H1 (cell line): Measurements from ENCODE around the gene KCNQ2. TPM values are rescaled to one million over a fixed set of nuclear protein-coding genes. Genes with fewer than 3 reads are reported as not detected.

ENCODE experiments used
- CBX8 ChIP-seq: fragments of 300-800, 300-1000 bp; sonication (generic); IDR thresholded peaks from 2 replicates; pipeline ENCODE4 v1.7.1; 2016; ENCODE audit warnings: low read depth, low read length, borderline replicate concordance
- KDM1A ChIP-seq: fragments of 200-600, 300-600 bp; sonication (generic); IDR thresholded peaks from 2 replicates; pipeline ENCODE4 v1.7.1; 2016; ENCODE audit warnings: mild to moderate bottlenecking, low read length, borderline replicate concordance
- MAX ChIP-seq: IDR thresholded peaks from 2 replicates; pipeline ENCODE4 v1.6.1; 2012; ENCODE audit warnings: inconsistent platforms
- PHF8 ChIP-seq: fragments of 200-600 bp; sonication (generic); conservative IDR thresholded peaks from 2 replicates; pipeline ENCODE4 v1.7.1; 2012; ENCODE audit warnings: low read depth, mild to moderate bottlenecking, inconsistent platforms, low read length, moderate library complexity
- SAP30 ChIP-seq: fragments of 300-600 bp; sonication (generic); IDR thresholded peaks from 2 replicates; pipeline ENCODE4 v1.7.1; 2012; ENCODE audit warnings: low read length, moderate library complexity, mild to moderate bottlenecking, inconsistent platforms; ENCODE audit not compliant: insufficient read depth, insufficient replicate concordance
- SP2 ChIP-seq: IDR thresholded peaks from 2 replicates; pipeline ENCODE4 v1.6.1; 2012; ENCODE audit warnings: mild to moderate bottlenecking, low read length, inconsistent platforms
- TCF12 ChIP-seq: IDR thresholded peaks from 2 replicates; pipeline ENCODE4 v1.6.1; 2011; ENCODE audit warnings: low read depth, mild to moderate bottlenecking, low read length
- ZNF274 ChIP-seq: IDR thresholded peaks from 2 replicates; pipeline ENCODE4 v1.7.0; 2012; ENCODE audit warnings: low read length, borderline replicate concordance; ENCODE audit errors: extremely low read depth
- polyA plus RNA-seq, 7 experiments: library from polyadenylated mRNA; depleted of rRNA in 3 of 7; stranded (reverse) in 5 of 7; unstranded in 2 of 7; fragments of >200 nt in 5 of 7; fragments of 200-250 nt in 2 of 7; gene quantifications; 1 replicate in 5 of 7; 2 replicates in 1 of 7; 4 replicates in 1 of 7; pipeline versions ENCODE4 v1.2.1 to v1.2.3, GENCODE V29; 2011 to 2013; ENCODE audit warnings: missing spikeins in 2 of 7, mixed read lengths in 2 of 7
- total RNA-seq: library from RNA; stranded (reverse); fragmentation: NEBNext Ultra II Directional; extraction: Animal tissue kit (Norgen Biotek cat#: 25700); gene quantifications from 2 replicates; pipeline ENCODE4 v1.2.1, GENCODE V29; 2021
- TF ChIP-seq, protein P1 (sequence below): fragments of 300-600 bp; sonication (generic); IDR thresholded peaks from 2 replicates; pipeline ENCODE4 v1.7.1; 2012; ENCODE audit warnings: low read length, moderate library complexity, mild to moderate bottlenecking, inconsistent platforms; ENCODE audit not compliant: insufficient replicate concordance

Gene KCNQ2
- total and polyA plus RNA-seq, 2 of the 8 experiments (the other 6 are each of a cell fraction or from before 2014, with no cell fraction given), result 82.6 to 243 TPM

GRCh38 chr20:63377256-63377941 lies 95.1 kb downstream of the KCNQ2 start (continued):
- TF ChIP-seq SAP30 (peak; percentile 38), PHF8 (no peak), MAX (peak; percentile 96), CBX8 (no peak), TCF12 (no peak), KDM1A (no peak), SP2 (no peak), ZNF274 (no peak)
- TF ChIP-seq, protein P1, sequence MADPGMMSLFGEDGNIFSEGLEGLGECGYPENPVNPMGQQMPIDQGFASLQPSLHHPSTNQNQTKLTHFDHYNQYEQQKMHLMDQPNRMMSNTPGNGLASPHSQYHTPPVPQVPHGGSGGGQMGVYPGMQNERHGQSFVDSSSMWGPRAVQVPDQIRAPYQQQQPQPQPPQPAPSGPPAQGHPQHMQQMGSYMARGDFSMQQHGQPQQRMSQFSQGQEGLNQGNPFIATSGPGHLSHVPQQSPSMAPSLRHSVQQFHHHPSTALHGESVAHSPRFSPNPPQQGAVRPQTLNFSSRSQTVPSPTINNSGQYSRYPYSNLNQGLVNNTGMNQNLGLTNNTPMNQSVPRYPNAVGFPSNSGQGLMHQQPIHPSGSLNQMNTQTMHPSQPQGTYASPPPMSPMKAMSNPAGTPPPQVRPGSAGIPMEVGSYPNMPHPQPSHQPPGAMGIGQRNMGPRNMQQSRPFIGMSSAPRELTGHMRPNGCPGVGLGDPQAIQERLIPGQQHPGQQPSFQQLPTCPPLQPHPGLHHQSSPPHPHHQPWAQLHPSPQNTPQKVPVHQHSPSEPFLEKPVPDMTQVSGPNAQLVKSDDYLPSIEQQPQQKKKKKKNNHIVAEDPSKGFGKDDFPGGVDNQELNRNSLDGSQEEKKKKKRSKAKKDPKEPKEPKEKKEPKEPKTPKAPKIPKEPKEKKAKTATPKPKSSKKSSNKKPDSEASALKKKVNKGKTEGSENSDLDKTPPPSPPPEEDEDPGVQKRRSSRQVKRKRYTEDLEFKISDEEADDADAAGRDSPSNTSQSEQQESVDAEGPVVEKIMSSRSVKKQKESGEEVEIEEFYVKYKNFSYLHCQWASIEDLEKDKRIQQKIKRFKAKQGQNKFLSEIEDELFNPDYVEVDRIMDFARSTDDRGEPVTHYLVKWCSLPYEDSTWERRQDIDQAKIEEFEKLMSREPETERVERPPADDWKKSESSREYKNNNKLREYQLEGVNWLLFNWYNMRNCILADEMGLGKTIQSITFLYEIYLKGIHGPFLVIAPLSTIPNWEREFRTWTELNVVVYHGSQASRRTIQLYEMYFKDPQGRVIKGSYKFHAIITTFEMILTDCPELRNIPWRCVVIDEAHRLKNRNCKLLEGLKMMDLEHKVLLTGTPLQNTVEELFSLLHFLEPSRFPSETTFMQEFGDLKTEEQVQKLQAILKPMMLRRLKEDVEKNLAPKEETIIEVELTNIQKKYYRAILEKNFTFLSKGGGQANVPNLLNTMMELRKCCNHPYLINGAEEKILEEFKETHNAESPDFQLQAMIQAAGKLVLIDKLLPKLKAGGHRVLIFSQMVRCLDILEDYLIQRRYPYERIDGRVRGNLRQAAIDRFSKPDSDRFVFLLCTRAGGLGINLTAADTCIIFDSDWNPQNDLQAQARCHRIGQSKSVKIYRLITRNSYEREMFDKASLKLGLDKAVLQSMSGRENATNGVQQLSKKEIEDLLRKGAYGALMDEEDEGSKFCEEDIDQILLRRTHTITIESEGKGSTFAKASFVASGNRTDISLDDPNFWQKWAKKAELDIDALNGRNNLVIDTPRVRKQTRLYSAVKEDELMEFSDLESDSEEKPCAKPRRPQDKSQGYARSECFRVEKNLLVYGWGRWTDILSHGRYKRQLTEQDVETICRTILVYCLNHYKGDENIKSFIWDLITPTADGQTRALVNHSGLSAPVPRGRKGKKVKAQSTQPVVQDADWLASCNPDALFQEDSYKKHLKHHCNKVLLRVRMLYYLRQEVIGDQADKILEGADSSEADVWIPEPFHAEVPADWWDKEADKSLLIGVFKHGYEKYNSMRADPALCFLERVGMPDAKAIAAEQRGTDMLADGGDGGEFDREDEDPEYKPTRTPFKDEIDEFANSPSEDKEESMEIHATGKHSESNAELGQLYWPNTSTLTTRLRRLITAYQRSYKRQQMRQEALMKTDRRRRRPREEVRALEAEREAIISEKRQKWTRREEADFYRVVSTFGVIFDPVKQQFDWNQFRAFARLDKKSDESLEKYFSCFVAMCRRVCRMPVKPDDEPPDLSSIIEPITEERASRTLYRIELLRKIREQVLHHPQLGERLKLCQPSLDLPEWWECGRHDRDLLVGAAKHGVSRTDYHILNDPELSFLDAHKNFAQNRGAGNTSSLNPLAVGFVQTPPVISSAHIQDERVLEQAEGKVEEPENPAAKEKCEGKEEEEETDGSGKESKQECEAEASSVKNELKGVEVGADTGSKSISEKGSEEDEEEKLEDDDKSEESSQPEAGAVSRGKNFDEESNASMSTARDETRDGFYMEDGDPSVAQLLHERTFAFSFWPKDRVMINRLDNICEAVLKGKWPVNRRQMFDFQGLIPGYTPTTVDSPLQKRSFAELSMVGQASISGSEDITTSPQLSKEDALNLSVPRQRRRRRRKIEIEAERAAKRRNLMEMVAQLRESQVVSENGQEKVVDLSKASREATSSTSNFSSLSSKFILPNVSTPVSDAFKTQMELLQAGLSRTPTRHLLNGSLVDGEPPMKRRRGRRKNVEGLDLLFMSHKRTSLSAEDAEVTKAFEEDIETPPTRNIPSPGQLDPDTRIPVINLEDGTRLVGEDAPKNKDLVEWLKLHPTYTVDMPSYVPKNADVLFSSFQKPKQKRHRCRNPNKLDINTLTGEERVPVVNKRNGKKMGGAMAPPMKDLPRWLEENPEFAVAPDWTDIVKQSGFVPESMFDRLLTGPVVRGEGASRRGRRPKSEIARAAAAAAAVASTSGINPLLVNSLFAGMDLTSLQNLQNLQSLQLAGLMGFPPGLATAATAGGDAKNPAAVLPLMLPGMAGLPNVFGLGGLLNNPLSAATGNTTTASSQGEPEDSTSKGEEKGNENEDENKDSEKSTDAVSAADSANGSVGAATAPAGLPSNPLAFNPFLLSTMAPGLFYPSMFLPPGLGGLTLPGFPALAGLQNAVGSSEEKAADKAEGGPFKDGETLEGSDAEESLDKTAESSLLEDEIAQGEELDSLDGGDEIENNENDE, result no peak
